AG10803 (cell line): ENCODE measurements around the gene ADAMTS14.
"Not testable (repeated sequence)": the region's sequence is repeated elsewhere in the genome, so short reads cannot be mapped to it uniquely, and the experiment has no call there.

ENCODE experiments used
- DNase-seq: peaks from one replicate; pipeline ENCODE4 v3.0.0; 2010; ENCODE audit warnings: low read depth
- H3K4me3 ChIP-seq: 2 replicates; pipeline ENCODE4 v1.5.1; 2011; ENCODE audit warnings: mild to moderate bottlenecking, low read length, control low read depth
- CTCF ChIP-seq: conservative IDR thresholded peaks from 2 replicates; pipeline ENCODE4 v1.5.1; 2011; ENCODE audit warnings: mild to moderate bottlenecking, low read length, control low read depth, inconsistent platforms

Gene ADAMTS14

DNA sequence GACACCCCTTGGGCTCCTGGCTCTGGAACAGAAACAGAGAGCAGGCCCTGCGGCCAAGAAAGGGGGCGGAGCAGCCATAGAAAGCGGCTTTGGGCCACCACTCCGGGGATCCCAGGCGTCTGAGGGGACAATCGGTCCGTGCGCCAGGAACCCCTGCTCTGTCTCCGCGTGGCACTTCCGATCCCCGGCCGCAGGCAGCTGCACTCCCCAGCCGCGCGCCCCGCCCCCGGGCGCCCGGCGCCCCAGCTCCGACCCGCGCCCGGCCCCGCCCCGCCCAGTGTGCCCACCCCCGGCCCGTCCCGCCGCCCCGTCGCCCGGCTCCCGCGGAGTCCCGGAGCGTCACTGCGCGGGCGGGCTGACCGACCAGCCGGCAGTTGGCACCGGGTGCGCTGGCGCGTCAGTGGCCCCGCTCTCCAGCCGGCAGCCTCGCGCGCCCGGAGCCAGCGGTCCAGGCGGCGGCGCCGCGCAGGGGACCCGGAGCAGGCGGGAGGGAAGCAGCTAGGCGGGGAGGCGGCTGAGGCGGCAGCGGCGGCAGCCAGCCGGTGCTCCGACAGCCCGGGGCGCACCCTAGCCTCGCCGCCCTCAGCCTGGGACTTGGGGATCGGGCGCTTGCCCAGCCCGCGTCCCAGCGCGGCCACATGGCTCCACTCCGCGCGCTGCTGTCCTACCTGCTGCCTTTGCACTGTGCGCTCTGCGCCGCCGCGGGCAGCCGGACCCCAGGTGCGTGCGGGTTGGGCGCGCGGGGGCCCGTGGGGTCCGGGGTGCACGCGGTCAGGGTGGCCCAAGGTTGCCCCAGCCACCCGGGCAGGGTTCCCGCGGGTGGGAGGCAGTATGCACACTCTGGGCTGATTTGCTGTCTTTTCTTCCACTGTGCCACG, at the start of gene ADAMTS14:
Gene ADAMTS14 (plus strand): TSS at position 342 of the 878 bp plus-strand sequence. CDS start 297 bp downstream, at position 639.
- H3K4me3 ChIP-seq: peak within 1 kb of the TSS; percentile 62
- no peak for TF ChIP-seq CTCF
- DNase-seq: peak; percentile 38

GRCh38 chr10:70622541-70622940, 49.8 kb upstream of the ADAMTS14 start:
- TF ChIP-seq CTCF: no peak
- no peak overlapping the region for H3K4me3 ChIP-seq
- no peak for DNase-seq

- TF ChIP-seq CTCF: no peak
- H3K4me3 ChIP-seq: no peak overlapping the region
- DNase-seq: peak; percentile 70
Observed at GRCh38 chr10:70622981-70623844, 49.1 kb upstream of the ADAMTS14 start.

- no peak overlapping the region for H3K4me3 ChIP-seq
- DNase-seq: no peak
- no peak for TF ChIP-seq CTCF
Observed at GRCh38 chr10:70626056-70626455, 46.2 kb upstream of the ADAMTS14 start.

- no peak for TF ChIP-seq CTCF
- DNase-seq: no peak
Observed at GRCh38 chr10:70629338-70629737, 43.0 kb upstream of the ADAMTS14 start.

GRCh38 chr10:70631735-70632134, 40.6 kb upstream of the ADAMTS14 start:
- DNase-seq, H3K4me3 ChIP-seq: not testable (repeated sequence)

More at GRCh38 chr10:70629338-70629737, 43.0 kb upstream of the ADAMTS14 start:
- no peak overlapping the region for H3K4me3 ChIP-seq

GRCh38 chr10:70634011-70634410, 38.3 kb upstream of the ADAMTS14 start:
- no peak for DNase-seq

DNA sequence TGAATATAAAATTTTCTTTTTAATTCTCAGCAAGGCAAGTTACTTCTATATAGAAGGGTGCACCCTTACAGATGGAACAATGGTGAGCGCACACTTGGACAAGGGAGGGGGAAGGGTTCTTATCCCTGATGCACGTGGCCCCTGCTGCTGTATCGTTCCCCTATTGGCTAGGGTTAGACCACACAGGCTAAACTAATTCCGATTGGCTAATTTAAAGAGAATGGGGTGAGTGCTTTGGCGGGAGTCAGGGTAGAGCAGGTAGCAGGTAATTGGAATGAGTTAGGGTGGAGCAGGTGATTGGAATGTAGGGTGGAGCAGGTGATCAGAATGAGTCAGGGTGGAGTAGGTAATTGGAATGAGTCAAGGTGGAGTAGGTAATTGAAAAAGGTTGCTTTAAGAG, 37.8 kb upstream of the ADAMTS14 start:
- DNase-seq, H3K4me3 ChIP-seq: not testable (repeated sequence)

More at GRCh38 chr10:70634011-70634410, 38.3 kb upstream of the ADAMTS14 start:
- no peak for TF ChIP-seq CTCF
- H3K4me3 ChIP-seq: no peak overlapping the region

DNA sequence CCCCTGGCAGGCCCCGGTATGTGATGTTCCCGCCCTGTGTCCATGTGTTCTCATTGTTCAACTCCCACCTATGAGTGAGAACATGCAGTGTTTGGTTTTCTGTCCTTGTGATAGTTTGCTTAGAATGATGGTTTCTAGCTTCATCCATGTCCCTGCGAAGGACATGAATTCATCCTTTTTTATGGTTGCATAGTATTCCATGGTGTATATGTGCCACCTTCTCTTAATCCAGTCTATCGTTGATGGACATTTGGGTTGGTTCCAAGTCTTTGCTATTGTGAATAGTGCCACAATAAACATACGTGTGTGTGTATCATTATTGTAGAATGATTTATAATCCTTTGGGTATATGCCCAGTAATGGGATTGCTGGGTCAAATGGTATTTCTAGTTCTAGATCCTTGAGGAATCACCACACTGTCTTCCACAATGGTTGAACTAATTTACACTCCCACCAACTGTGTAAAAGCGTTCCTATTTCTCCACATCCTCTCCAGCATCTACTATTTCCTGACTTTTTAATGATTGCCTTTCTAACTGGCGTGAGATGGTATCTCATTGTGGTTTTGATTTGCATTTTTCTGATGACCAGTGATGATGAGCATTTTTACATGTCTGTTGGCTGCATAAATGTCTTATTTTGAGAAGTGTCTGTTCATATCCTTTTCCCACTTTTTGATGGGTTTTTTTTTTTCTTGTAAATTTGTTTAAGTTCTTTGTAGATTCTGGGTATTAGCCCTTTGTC, 32.5 kb upstream of the ADAMTS14 start:
- not testable (repeated sequence) for DNase-seq, H3K4me3 ChIP-seq

DNA sequence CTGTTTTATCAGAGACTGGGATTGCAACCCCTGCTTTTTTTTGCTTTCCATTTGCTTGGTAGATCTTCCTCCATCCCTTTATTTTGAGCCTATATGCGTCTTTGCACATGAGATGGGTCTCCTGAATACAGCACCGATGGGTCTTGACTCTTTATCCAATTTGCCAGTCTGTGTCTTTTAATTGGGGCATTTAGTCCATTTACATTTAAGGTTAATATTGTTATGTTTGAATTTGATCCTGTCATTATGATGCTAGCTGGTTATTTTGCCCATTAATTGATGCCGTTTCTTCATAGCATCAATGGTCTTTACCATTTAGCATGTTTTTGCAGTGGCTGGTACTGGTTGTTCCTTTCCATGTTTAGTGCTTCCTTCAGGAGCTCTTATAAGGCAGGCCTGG, 29.0 kb upstream of the ADAMTS14 start:
- not testable (repeated sequence) for H3K4me3 ChIP-seq, DNase-seq
